DMS153 (cell line): ENCODE measurements around the gene PELI2.

Experiments
- DNase-seq: peaks from one replicate; lab custom pipeline; 2025; lab: John Stamatoyannopoulos, UW

The PELI2 gene

DNA sequence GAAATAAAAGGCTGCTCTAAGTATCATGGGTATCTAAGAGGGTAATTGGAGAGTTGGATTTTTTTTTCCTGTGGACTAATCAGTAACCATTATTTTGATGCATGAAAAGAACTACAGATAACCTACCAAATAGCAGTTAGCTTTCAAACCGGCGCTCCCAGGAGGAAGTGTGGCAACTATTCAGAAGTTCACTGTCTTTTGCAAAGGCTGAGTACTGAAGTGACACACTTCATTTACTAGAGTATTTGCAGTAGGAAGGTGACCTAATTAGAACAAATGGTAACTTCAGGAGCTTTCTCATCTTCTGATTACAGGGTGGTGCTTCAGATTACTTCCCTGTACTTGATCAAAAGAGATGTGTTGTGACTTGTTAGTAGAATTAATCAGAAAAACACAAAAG is 87.7 kb downstream of the PELI2 start:
- peak; percentile 23 for DNase-seq

DNA sequence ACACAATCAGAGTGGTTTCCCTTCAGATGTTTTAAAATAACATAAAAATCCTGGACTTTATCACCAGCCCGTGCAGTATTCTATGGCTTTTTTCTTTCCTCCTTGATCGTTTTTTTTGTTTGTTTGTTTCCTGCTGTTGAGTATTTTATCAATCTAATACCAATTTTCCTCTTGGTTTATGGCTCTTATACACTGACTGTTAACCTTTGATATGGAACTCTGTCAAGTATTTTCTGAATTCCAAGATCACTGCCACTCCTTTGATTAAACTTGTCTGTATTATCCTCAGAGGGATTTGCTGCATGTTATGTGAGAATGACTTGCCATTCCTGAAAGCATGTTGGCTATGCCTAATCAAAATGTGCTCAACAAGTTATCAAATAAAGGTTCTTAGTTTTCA is 88.4 kb downstream of the PELI2 start:
- no peak for DNase-seq

DNA sequence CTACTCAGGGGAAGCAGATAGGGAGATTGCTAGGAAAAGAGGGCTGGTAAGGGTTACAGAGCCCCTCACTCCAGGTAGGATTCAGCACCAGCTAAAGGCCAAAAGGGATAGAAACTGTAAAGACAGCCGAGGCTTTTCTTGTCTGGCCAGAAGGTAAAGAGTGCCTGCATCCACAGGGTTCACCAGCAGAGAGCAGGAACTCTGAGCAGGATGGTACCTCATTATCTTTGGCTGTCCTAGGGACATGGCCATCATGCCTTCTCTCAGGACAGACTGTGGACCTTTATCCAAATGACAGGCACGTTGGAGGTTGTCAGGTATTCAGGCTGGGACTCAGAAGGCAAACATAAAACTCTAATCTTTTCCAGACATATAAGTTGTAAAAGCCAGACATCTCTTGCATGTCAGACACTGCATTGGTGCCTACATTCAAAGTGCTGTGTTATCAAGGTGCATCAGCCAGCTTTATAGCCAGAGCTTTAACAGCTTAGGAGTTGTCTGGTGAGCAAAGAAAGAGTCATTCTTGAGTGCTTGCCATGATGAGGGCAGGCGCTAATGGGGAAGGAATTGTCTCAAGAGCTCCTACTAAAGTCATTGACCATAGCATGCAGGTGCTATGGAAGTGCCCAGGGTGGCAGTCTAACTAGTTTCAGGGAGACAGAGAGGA is 89.5 kb downstream of the PELI2 start:
- DNase-seq: no peak

DNA sequence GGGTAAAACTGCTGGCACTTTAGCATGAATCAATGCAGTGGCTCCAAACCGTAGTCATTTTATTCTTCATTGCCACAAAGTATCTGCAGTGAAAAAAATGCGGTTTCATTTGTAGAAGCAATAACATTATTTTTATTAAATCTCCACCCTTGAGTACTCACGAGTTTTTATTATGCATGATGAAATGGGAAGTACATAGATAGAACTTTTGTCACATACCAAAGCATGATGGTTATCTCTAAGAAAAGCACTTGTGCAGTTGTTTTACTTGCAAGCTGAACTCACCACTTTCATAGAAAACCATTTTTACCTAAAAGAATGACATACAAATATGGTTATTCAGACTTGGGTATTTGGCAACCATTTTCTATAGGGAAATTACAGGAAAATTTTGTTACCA is 90.3 kb downstream of the PELI2 start:
- no peak for DNase-seq

DNA sequence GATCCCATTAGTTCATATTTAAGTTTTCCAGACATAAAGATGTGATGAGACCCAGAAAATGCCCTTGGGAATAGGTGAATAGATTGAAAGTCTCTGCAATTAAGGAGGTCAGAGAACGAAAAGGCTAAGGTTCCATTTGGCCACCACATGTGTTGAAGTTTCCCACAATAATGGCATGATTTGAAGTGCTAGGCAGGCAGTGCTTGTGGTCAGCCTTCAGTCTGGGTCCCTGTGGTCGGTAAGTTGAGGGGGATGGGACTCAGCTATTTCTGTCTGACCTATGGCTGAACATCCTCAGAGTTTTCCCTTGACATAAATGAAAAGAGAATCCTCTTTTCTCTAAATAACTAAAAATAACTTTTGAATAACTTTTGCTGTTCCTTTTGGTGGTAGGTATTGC is 92.4 kb downstream of the PELI2 start:
- DNase-seq: no peak

DNA sequence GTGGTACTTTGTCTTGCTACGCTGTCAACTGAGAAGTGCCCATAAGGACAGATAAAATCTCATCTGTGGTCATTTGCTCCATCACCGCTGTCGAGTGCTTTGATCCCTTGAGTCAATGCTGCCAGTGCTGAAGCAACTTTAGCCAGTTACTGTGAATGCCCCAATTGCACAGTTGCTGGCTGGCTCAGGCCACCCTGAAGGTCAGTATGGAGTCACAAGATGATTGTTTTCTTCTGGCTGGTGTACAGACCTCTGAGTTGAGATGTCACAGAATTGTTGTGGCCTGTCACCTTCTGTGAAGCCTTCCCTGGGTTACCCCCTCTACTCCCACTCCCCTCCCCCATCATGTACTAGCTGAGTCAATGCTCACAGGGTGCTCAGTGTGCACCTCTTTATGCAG is 92.9 kb downstream of the PELI2 start:
- no peak for DNase-seq

DNA sequence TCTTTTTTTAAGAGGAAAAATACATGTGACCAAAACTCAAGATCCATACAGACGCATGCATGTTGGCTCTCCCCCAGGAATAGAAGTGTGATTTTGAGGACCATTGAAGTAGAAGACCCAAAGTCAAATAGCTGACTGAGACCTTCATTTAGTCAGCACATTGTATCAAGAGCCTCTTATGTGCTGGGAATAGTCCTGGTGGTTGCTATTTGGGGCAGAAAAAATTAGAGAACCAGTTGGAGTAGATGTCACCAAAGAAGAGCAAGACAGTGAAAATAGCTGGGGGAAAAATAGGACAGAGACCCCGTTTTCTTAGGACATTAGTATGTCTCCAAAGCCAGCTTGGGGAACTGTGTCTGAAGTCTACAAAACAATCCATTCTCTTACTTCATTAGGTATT is 93.6 kb downstream of the PELI2 start:
- DNase-seq: no peak

DNA sequence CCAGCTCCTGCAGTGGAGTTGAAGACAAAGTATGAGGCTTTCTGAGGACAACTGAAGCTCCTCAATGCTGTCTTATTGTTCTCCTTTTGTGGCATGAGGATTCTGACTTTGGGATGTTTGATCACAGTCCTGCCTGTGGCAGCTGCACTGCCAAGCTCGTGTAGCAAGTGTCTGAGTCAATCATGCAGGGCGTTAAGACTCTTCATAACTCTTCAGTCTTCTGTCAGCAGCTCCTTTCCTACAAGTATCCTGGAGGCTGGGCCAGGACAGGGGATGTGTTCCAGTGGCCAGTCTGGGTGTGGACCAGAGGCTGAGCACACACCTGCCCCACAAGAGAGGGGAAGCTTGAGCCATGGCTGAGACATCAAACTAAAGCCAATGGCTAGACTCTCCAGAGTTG is 94.3 kb downstream of the PELI2 start:
- DNase-seq: no peak

DNA sequence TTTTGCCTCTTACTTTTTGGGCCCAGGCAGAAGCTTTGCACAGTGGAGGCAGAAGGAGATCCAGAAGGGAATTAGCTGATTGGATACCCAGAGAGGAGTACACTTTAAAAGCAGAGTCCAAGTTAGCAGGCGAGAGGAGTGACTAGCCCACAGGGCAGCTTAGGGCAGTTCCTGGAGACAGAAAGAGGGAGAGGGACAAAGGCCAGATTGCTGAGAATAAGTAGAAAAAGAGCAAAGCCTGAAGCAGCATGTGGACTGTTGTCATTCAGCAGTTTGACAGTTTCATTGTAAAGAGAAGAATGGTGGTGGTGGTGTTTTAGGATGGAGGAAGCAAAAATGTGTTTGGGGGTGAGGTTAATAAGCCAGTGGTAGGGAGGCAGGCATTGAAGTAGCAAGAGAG is 95.1 kb downstream of the PELI2 start:
- DNase-seq: no peak

DNA sequence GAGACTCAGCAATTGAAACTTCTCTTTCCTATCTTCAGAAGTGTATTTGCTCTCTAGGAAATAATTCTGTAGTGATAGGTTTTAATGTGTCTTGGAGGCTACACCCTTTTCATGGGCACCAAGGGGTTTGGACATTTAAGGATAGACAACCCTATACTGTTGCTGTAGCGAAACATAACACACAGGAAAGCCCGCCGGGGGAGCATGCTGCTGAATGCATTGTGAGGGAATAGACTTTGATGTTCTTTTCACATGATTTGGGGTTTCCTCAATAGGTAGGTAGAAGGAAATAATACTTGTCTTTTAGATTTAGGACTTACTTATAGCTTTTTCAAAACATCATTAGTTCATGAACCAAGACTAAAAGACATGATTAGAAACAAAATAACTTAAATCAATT is 97.0 kb downstream of the PELI2 start:
- no peak for DNase-seq

DNA sequence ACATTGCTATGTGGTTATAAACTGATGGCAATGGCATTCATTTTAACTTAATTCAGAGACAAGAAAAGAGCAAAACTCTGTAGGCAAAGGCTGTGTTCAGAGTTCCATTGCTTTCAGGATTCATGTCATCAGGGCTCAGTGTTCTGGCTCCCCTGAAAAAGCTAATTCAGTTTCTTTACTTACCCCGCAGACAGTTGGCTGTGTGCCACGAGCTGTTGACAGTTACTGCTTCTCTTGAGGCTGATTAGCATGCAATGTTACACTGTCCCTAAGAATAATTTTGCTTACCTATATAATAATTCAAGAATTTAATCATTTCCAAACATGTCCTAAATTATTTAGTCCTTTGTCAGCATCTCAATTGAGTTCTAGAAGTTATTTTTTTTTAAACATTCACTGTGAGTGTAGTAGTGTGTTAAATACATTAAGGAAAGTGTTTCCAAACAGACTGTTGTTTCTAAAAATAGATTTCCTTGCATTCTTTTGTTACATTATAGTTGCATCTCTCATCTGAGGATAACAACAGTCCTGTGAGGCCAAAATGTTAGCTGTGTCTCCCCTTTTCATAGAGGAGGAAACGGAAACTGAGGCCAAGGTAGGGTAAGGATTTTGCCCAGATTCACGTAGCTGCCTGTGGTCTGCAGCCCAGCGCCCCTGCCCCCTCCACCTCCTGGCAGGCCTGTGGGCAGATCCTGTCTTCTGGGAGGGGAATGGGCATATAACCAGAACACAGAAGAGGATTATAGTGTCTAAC is 98.6 kb downstream of the PELI2 start:
- DNase-seq: peak; percentile 25

DNA sequence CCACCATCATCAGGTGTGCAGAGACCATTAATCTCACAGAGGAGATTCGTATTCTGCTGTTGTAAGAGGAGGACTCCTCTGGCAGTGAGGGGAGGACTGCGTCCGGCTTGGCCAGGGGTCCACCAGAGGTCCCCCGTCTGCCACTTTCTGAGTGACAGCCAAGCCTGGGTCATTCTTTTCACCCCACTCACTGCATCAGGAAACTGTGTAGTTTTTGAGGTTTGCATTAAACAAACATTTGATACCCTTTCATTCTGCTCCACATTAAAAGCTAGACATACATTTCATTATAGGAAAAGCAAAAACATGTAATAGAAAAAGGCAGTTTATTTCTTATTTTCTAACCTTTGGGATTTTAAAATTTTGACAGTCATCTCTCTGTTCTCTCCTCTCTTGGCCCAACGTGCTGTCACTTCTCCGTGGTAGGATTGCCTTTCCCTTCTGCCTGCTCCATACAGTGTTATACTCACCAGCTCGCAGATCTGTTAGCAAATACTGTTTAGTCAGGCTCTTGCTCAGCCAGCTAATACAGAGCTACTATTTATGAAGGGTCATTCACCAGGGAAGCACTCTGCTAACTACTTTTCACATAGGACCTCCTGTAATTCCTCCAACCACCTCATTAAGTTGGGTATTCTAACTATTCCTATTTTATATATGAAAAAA is 99.3 kb downstream of the PELI2 start:
- no peak for DNase-seq

DNA sequence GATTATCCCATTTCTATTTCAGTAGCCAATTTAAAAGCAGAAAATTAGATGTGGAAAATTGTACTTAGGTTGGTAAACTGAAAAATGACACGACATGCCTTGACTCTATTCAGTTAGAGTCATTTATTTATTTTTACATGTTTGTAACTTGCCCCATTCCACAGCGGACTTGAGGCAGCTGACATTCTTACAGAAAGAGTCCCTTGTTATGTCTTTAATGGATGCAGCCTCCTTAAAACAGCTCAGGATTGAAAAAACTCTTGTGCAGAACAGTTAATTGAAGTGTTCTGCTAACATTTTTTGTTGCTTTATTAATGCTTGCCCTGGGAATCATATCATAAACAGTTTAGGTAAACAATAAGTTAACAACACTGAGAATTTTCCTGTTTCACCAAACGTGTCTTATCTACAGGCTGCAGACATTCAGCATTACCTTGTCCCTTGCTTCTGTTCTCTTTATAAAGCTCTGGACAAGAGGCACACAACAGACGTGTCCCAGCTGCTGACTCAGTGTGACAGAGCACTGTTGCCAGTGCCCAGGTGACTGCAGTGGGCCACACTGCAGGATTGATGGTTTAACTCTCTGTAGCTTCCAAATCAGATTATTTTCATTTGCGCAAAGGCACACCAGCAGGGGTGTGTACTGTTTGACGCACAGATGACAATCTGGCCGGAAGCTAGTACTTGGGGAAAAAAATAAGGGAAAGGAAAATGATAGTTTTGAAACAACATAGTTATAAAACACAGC is 101.6 kb downstream of the PELI2 start:
- DNase-seq: no peak

DNA sequence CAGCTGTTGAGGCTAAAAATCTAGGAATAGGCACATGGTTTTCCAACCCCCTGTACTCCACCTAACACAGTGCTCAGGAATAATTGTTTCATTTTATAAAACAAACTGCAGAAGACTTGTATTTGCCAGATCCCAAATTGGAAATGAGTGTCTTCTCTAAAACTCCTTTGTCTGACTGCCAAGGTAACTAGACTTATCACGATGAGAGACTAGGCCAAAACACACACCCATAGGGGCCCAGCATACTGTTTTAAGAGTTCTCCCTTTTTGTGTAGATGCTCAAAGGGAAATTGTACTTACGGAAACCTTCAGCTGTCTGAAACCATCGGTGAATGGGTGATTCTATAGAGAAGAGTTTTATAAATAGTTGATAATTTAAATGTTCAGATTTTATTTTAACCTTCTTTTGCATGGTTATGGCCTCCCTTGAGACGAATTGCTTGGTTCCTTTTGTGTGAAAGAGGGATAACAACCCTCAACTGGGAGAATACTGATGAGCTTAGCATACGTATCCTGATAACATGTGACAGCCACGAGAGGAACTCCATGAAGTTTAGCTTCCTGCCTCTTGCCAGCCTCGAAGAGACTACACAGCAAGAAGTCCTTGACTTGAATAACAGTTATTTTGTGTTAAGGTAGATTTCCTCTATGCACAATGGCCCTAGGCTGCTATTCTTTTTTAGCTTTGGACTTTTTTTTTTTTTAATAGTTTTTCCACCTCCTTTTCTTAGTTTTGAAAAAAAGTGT is 103.3 kb downstream of the PELI2 start:
- no peak for DNase-seq

DNA sequence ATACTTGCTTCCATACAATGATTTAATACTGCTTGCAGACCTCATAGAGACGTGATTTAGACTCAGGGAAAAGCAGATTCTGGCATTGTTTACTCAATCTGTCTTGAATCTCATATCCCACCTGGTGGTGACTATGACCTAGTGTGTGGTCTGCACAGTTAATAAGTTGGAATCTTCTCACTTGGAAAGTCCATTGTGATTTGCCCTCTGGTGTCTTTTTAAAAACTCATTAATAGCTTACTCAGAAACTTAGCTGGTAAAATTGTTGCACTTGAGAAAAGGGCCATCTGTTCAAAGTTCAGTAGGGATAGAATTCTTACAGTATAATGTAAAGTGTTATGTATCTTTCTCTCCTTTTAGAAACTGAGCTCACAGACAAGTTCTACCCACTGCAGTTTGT is 106.0 kb downstream of the PELI2 start:
- no peak for DNase-seq

DNA sequence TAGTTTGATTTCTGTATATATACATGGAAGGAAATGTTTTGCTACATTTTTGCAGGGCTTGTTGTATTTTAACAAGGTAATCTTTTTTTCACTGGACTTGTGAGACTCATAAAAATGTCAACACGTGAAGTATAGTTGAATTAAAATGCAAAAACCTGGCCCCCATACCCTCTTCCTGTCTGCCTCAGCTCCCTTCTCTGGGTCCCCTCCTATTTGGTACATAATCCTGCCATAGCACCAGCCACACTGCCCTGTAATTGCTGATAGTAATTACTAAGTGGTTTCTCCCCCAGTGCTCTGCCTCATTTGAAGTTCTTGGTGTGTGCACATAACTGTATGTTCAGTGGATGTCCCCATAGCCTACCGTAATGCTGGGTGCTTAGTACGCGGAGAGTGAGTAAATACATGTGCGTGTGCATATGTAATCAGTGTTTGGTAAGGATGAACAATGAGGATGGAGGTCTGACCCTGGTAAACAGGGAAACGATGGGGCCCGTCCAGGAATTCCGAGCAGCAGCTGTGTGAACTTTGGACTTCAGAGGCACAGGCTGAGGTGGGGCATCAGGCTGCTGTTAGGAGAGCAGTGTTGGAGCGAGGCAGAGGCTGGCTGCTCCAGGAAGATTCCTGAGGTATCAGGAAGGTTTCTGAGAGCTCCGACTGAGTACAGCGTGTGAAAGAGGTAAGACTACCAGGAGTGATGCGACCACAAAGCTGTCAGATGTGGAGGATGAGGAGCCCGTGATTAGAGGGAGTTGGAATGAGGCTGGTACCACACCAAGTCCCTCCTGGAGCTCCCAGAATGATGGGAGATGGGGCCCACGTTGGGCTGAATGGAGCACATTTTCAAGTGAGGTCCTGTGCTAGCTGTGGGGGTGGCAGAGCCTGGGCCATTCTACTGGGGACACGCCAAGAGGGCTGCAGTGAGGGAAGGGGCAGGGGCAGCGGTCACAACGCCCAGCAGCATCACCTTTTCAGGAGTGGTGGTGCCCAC is 106.8 kb downstream of the PELI2 start:
- peak; percentile 29 for DNase-seq

DNA sequence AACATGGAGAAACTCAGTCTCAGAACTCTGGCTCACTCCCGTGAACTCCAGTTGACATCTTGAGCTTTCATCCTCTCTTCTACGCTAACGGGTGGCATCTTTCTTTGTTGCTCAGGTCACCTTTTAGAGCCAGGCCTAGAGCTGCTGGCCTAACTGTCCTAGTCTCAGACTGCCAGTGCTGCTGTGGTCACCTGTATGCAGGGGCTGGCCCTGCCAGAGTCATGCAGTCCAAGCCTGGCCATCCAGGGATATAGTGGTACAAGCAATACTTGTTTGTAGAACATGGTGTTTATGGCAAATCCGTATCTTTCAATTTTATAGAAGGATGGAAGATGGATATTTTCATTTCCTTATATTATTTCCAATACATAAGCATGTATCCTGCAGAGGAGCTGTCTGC is 117.2 kb downstream of the PELI2 start:
- no peak for DNase-seq

DNA sequence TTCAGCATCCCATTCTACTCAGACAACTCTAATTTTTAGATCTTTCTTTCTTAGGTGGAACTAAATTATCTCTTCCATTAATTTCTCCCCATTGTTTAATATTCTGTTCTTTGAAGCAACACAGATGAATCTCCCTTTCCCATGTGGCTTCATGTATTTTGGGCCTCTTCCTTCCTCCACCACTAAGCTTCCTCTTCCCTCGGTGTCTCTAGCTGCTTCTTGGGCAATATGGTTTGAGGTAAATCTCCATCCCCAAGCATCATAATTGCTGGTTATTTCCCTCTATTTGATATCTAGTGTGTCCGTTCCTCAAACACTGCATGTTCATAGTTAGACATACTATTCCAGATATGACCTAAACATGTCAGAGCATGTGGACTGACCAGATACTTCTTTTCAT is 119.2 kb downstream of the PELI2 start:
- no peak for DNase-seq

DNA sequence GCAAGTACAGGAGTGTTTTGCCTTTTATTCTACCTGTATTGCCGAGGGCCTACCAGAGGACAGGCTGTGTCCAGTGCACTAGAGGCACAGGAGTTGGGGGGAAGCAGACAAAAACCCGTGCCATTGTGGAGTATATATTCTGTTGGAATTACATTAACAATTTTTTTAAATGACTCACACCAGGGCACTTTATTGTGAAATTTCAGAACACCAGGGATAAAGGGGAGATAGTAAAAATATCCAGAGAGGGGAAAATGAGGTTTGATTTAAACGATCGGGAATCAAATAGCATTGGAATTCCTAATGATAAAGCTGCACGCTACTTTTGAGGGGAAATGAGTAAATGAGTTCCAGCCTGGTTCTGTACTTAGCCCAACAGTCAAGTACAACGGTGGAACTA is 123.2 kb downstream of the PELI2 start:
- no peak for DNase-seq

DNA sequence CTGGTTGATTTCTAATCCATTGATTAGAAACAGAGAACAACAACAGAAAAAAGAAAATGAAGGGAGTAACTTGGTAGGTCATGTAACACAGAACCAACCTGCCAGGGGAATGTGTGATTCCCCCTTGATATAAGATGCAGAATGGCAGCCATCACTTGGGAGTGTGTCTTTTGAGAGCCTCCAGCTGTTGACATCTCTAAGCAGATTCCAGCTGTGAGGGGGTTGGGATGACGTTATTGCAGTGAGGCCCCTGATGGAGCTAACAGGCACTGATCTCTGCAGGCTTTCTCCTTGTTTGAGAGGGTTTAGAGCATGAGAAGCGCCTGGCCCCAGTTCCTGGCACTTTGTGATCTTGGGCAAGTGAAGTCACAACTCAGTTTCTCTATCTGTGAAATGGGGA is 124.9 kb downstream of the PELI2 start:
- DNase-seq: no peak
